ENCODE data around the gene SLC9A3.

SLC9A3 gene

DNA sequence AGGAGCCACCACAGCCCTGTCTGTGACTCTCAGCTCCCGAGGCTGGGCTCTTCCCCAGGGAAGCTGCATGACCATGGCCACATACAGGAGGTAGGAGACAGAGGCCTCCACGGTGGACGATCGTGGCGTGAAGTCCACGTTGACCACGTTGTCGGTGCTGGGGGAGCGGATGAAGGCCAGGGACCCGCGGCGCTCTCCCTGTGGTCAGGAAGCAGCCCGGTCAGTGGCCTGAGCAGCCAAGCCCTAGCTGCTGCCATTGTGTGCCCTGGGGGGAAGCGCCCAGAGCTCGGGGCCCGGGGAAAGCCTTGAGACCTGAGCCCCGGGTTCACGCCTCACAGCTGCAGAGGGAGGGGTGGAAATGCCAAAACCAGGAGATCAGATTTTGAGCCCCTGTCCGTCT lies 47.0 kb downstream of the SLC9A3 start:
- Histone ChIP-seq H3K9ac (no peak overlapping the region), H3K4me1 (ENCODE audit: low read depth, poor library complexity, severe bottlenecking) (no peaks in the 10 kb centered on the region), H4K20me1 (ENCODE audit: insufficient read depth) (no peaks in the 10 kb centered on the region), H2AFZ (ENCODE audit: low read depth) (no peak overlapping the region), H3K79me2 (ENCODE audit: insufficient read depth, low read depth) (peaks cover 5% of the 10 kb centered on the region), H3K27ac (no peak overlapping the region), H3K4me3 (IDR thresholded peaks at IDR 0.05; ENCODE audit: insufficient read depth, low read depth, low read length) (no peak overlapping the region), H3K36me3 (ENCODE audit: insufficient read depth) (no peaks in the 10 kb centered on the region), H3K4me2 (no peak overlapping the region), H3K27me3 (ENCODE audit: insufficient read depth, low read depth) (peaks cover 43% of the 10 kb centered on the region)
- TF ChIP-seq, protein P1, sequence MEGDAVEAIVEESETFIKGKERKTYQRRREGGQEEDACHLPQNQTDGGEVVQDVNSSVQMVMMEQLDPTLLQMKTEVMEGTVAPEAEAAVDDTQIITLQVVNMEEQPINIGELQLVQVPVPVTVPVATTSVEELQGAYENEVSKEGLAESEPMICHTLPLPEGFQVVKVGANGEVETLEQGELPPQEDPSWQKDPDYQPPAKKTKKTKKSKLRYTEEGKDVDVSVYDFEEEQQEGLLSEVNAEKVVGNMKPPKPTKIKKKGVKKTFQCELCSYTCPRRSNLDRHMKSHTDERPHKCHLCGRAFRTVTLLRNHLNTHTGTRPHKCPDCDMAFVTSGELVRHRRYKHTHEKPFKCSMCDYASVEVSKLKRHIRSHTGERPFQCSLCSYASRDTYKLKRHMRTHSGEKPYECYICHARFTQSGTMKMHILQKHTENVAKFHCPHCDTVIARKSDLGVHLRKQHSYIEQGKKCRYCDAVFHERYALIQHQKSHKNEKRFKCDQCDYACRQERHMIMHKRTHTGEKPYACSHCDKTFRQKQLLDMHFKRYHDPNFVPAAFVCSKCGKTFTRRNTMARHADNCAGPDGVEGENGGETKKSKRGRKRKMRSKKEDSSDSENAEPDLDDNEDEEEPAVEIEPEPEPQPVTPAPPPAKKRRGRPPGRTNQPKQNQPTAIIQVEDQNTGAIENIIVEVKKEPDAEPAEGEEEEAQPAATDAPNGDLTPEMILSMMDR (conservative IDR thresholded peaks at IDR 0.05; ENCODE audit: low read depth, low read length) = no peak

GRCh38 chr5:476814-477175 lies 47.5 kb downstream of the SLC9A3 start:
- H3K4me3 ChIP-seq (IDR thresholded peaks at IDR 0.05; ENCODE audit: insufficient read depth, low read depth, low read length) = no peak overlapping the region
- no peaks in the 10 kb centered on the region for H3K4me1 ChIP-seq (ENCODE audit: low read depth, poor library complexity, severe bottlenecking)
- H3K9ac ChIP-seq = no peak overlapping the region
- peaks cover 10% of the 10 kb centered on the region for H3K79me2 ChIP-seq (ENCODE audit: insufficient read depth, low read depth)
- H2AFZ ChIP-seq (ENCODE audit: low read depth) = no peak overlapping the region
- no peaks in the 10 kb centered on the region for H4K20me1 ChIP-seq (ENCODE audit: insufficient read depth)
- peaks cover 41% of the 10 kb centered on the region for H3K27me3 ChIP-seq (ENCODE audit: insufficient read depth, low read depth)
- TF ChIP-seq, protein P1 (conservative IDR thresholded peaks at IDR 0.05; ENCODE audit: low read depth, low read length) = no peak
- no peaks in the 10 kb centered on the region for H3K36me3 ChIP-seq (ENCODE audit: insufficient read depth)
- no peak overlapping the region for H3K4me2 ChIP-seq
- H3K27ac ChIP-seq = no peak overlapping the region

GRCh38 chr5:476102-476813 lies 48.0 kb downstream of the SLC9A3 start:
- TF ChIP-seq, protein P1 (conservative IDR thresholded peaks at IDR 0.05; ENCODE audit: low read depth, low read length) = no peak
- Histone ChIP-seq H3K79me2 (ENCODE audit: insufficient read depth, low read depth) (peaks cover 15% of the 10 kb centered on the region), H4K20me1 (ENCODE audit: insufficient read depth) (no peaks in the 10 kb centered on the region), H3K4me1 (ENCODE audit: low read depth, poor library complexity, severe bottlenecking) (peaks cover 4% of the 10 kb centered on the region), H3K9ac (no peak overlapping the region), H3K36me3 (ENCODE audit: insufficient read depth) (no peaks in the 10 kb centered on the region), H3K27me3 (ENCODE audit: insufficient read depth, low read depth) (peaks cover 40% of the 10 kb centered on the region), H2AFZ (ENCODE audit: low read depth) (no peak overlapping the region), H3K4me3 (IDR thresholded peaks at IDR 0.05; ENCODE audit: insufficient read depth, low read depth, low read length) (no peak overlapping the region), H3K27ac (no peak overlapping the region), H3K4me2 (no peak overlapping the region)

GRCh38 chr5:475704-476101 lies 48.5 kb downstream of the SLC9A3 start:
- Histone ChIP-seq H2AFZ (ENCODE audit: low read depth) (no peak overlapping the region), H3K27ac (no peak overlapping the region), H3K27me3 (ENCODE audit: insufficient read depth, low read depth) (peaks cover 34% of the 10 kb centered on the region), H3K36me3 (ENCODE audit: insufficient read depth) (no peaks in the 10 kb centered on the region), H3K9ac (no peak overlapping the region), H4K20me1 (ENCODE audit: insufficient read depth) (no peaks in the 10 kb centered on the region), H3K4me3 (IDR thresholded peaks at IDR 0.05; ENCODE audit: insufficient read depth, low read depth, low read length) (no peak overlapping the region), H3K4me2 (no peak overlapping the region; the same call in 1 of the 2 replicates), H3K4me1 (ENCODE audit: low read depth, poor library complexity, severe bottlenecking) (peaks cover 4% of the 10 kb centered on the region), H3K79me2 (ENCODE audit: insufficient read depth, low read depth) (peaks cover 21% of the 10 kb centered on the region)
- TF ChIP-seq, protein P1 (conservative IDR thresholded peaks at IDR 0.05; ENCODE audit: low read depth, low read length) = no peak
